ENCODE results near the gene SLC26A3. TPM values are rescaled to one million over a fixed set of nuclear protein-coding genes. Genes with fewer than 3 reads are reported as not detected.

The SLC26A3 gene
- total RNA-seq, 1 donor from 2014 or later = 0.33 TPM

DNA sequence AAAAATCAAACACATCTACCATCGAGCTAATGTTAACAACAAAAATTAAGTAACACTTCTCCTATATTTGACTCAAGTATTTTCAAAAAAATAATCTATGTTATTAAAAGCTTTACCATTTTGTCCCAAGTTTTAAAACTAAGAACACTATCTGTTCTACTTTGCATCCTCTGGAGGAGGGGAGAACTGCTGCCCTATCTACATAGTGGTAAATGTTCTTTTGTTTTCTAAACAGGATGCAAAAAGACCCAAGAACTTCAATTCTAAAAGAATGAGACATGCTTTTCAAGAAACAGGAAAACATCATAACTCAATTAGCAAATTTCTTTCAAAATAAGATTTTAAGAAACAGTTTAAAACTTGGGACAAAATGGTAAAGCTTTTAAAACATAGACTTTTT lies 14.8 kb downstream of the SLC26A3 start:
- DNase-seq = no peak
- Histone ChIP-seq H3K9me3 (replicated peaks) (no peaks in the 10 kb centered on the region), H3K4me3 (no peak overlapping the region), H3K27me3 (ENCODE audit: low read depth) (no peaks in the 10 kb centered on the region), H3K36me3 (no peaks in the 10 kb centered on the region), H3K4me1 (peaks cover 6% of the 10 kb centered on the region), H3K27ac (replicated peaks) (no peak overlapping the region)
- TF ChIP-seq, protein P1, sequence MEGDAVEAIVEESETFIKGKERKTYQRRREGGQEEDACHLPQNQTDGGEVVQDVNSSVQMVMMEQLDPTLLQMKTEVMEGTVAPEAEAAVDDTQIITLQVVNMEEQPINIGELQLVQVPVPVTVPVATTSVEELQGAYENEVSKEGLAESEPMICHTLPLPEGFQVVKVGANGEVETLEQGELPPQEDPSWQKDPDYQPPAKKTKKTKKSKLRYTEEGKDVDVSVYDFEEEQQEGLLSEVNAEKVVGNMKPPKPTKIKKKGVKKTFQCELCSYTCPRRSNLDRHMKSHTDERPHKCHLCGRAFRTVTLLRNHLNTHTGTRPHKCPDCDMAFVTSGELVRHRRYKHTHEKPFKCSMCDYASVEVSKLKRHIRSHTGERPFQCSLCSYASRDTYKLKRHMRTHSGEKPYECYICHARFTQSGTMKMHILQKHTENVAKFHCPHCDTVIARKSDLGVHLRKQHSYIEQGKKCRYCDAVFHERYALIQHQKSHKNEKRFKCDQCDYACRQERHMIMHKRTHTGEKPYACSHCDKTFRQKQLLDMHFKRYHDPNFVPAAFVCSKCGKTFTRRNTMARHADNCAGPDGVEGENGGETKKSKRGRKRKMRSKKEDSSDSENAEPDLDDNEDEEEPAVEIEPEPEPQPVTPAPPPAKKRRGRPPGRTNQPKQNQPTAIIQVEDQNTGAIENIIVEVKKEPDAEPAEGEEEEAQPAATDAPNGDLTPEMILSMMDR (IDR thresholded peaks at IDR 0.05; ENCODE audit: borderline replicate concordance) = no peak
- intact Hi-C loops (cut with micrococcal nuclease) = no loop called here

DNA sequence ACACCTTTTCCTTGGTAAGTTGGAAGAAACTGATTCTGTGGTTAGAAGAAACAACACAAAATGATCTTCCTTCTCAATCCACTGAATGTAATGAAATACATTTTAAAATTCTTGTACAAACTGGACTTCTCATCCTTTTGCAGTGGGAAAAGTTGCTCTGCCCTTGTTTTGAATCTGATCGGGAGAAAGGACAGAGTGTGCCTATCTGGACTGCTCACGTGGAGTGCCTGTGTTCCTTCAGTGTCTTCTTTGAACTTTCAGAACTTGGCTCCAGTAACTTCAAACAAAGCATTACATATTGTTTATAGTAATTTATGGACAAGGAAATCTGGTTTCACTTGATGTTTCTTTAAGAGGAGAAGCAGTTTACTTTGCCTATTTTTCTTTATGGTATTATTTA lies 17.1 kb downstream of the SLC26A3 start:
- H3K27ac ChIP-seq (replicated peaks) = no peak overlapping the region
- no peak overlapping the region for H3K4me3 ChIP-seq
- intact Hi-C loops (cut with micrococcal nuclease) = no loop called here
- no peaks in the 10 kb centered on the region for H3K36me3 ChIP-seq
- no peaks in the 10 kb centered on the region for H3K27me3 ChIP-seq (ENCODE audit: low read depth)
- no peaks in the 10 kb centered on the region for H3K9me3 ChIP-seq (replicated peaks)
- peaks cover 6% of the 10 kb centered on the region for H3K4me1 ChIP-seq
- TF ChIP-seq, protein P1 (IDR thresholded peaks at IDR 0.05; ENCODE audit: borderline replicate concordance) = no peak
- DNase-seq = no peak

GRCh38 chr7:107785170-107785569 lies 17.9 kb downstream of the SLC26A3 start:
- TF ChIP-seq, protein P1 (IDR thresholded peaks at IDR 0.05; ENCODE audit: borderline replicate concordance) = no peak
- no peak overlapping the region for H3K27ac ChIP-seq (replicated peaks)
- intact Hi-C loops (cut with micrococcal nuclease) = no loop called here

GRCh38 chr7:107783648-107784047 lies 19.4 kb downstream of the SLC26A3 start:
- no peaks in the 10 kb centered on the region for H3K27me3 ChIP-seq (ENCODE audit: low read depth)
- TF ChIP-seq, protein P1 (IDR thresholded peaks at IDR 0.05; ENCODE audit: borderline replicate concordance) = no peak
- H3K9me3 ChIP-seq (replicated peaks) = no peaks in the 10 kb centered on the region
- DNase-seq = no peak
- intact Hi-C loops (cut with micrococcal nuclease) = no loop called here
- H3K36me3 ChIP-seq = no peaks in the 10 kb centered on the region
- H3K4me3 ChIP-seq = no peak overlapping the region
- H3K27ac ChIP-seq (replicated peaks) = no peak overlapping the region
- peaks cover 6% of the 10 kb centered on the region for H3K4me1 ChIP-seq

More at GRCh38 chr7:107785170-107785569, 17.9 kb downstream of the SLC26A3 start:
- Histone ChIP-seq H3K27me3 (ENCODE audit: low read depth) (no peaks in the 10 kb centered on the region), H3K4me3 (no peak overlapping the region), H3K9me3 (replicated peaks) (no peaks in the 10 kb centered on the region), H3K36me3 (no peaks in the 10 kb centered on the region), H3K4me1 (peaks cover 6% of the 10 kb centered on the region)
- DNase-seq = no peak

GRCh38 chr7:107782374-107782773 lies 20.6 kb downstream of the SLC26A3 start:
- intact Hi-C loops (cut with micrococcal nuclease) = no loop called here
- Histone ChIP-seq H3K36me3 (no peaks in the 10 kb centered on the region), H3K4me3 (no peak overlapping the region), H3K27me3 (ENCODE audit: low read depth) (no peaks in the 10 kb centered on the region), H3K27ac (replicated peaks) (no peak overlapping the region), H3K9me3 (replicated peaks) (no peaks in the 10 kb centered on the region), H3K4me1 (peaks cover 6% of the 10 kb centered on the region)
- no peak for DNase-seq
- TF ChIP-seq, protein P1 (IDR thresholded peaks at IDR 0.05; ENCODE audit: borderline replicate concordance) = no peak

Data from left ventricle myocardium inferior (tissue), 1 donor.